Measurements from ENCODE around the gene MACROD1.

The MACROD1 gene

DNA sequence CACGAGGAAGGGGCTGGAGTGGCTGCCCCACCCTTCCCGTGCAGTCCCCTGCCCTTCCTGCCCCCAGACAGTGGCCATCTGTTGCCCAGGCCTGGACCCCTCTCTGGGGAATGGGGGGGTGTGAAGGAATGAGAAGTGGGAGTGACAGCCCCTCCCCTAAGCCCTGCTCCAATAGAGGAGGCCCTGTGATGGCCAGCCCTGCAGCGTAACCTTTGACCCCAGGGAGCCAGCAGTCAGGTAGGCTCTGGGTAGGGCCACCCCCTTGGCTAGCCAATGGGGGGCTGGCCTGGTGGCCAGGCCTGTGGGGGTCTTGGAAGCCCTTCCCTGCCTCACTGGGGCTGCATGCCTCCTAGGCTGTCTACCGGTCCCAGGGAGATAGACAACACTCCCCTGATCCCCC is 123.6 kb downstream of the MACROD1 start:
- TF ChIP-seq, protein P1, sequence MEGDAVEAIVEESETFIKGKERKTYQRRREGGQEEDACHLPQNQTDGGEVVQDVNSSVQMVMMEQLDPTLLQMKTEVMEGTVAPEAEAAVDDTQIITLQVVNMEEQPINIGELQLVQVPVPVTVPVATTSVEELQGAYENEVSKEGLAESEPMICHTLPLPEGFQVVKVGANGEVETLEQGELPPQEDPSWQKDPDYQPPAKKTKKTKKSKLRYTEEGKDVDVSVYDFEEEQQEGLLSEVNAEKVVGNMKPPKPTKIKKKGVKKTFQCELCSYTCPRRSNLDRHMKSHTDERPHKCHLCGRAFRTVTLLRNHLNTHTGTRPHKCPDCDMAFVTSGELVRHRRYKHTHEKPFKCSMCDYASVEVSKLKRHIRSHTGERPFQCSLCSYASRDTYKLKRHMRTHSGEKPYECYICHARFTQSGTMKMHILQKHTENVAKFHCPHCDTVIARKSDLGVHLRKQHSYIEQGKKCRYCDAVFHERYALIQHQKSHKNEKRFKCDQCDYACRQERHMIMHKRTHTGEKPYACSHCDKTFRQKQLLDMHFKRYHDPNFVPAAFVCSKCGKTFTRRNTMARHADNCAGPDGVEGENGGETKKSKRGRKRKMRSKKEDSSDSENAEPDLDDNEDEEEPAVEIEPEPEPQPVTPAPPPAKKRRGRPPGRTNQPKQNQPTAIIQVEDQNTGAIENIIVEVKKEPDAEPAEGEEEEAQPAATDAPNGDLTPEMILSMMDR (IDR thresholded peaks at IDR 0.05; ENCODE audit: low read depth, low read length, missing control alignments), result no peak
- no peak overlapping the region for H3K4me3 ChIP-seq (ENCODE audit: low read depth, low read length)
- no peak for DNase-seq (ENCODE audit: low read depth)

DNA sequence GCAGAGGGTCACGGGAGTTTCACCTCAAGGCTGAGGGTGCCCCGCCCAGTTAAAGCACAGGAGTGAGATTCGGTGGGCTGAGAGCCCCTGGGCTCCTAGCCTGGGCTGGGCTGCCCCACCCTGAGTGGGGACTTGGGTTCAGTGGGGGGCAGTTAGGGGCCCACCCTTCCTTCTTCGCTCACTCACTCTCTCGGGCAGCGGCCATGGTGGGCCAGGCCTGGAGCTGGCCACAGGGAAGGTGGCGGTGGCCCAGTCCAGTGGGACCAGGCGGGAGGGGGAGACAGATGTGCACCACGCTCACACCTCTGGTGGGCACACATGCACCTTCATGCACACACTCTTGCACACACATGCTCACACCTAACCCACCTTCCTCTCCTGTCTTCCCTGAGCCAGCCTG is 124.1 kb downstream of the MACROD1 start:
- TF ChIP-seq, protein P1 (IDR thresholded peaks at IDR 0.05; ENCODE audit: low read depth, low read length, missing control alignments), result no peak
- H3K4me3 ChIP-seq (ENCODE audit: low read depth, low read length), result no peak overlapping the region
- DNase-seq (ENCODE audit: low read depth), result no peak

DNA sequence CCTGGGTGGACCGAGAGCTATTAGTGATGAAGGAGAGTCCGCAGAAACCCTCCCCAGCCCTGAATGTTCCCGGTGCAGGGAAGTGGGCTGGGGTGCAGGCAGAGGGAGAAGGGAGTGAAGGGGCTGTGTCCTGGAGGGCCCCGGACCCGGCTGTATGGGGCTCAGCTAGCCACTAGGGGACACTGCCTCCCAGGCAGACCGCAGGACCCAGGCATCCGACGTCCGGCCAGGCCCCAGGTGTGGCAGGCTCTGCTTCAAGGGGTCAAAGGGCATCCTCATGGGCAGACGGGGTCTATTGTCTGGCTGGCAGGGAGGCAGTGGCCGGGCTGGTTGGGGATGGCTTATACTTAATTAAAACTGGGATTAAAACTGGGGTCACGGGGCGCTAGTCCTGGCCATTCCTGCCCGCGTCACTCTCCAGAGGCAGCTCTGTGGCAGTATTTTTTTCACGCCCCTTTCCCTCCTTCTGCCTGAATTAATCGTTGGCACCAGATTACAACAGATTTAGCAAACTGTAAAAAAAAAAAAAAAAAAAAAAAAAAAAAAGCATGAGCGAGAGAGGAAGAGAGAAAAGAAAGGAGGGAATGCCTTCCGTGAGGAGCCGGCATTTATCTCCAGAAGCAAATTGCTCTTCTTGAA is 125.1 kb downstream of the MACROD1 start:
- DNase-seq (ENCODE audit: low read depth), result no peak
- H3K4me3 ChIP-seq (ENCODE audit: low read depth, low read length), result no peak overlapping the region
- TF ChIP-seq, protein P1 (IDR thresholded peaks at IDR 0.05; ENCODE audit: low read depth, low read length, missing control alignments), result peak; percentile 38

DNA sequence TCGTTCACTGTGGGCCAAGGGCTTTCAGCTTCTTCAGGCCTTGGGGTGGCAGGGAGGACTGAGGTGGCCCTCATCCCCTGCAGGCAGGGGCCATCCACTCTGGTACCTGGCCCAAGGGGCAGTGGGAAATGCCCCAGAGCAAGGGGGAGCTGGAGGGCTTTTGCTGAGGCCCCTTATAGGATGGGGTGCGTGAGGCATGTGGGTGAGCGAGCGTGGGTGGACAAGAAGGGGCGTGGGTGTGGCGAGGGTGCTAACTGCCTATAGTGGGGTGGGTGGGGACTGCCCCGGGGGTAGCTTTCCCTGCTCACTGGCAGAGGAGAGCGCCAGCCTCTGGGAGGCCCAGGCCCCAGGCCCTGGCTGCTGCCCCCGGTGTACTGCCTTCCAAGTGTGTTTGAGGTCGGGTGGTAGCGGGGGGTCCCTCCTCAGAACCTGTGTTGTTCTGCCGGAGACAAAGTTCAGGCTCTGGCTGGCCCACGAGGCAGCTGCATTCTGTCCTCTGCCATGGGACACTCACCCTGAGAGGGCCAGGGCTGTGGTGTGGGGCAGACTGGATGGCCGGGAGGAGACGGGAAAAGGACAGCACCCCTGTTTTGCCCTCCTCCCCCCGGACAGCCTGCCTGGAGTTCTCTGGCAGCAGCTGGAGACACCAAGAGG is 126.8 kb downstream of the MACROD1 start:
- no peak overlapping the region for H3K4me3 ChIP-seq (ENCODE audit: low read depth, low read length)
- DNase-seq (ENCODE audit: low read depth), result no peak
- TF ChIP-seq, protein P1 (IDR thresholded peaks at IDR 0.05; ENCODE audit: low read depth, low read length, missing control alignments), result no peak

DNA sequence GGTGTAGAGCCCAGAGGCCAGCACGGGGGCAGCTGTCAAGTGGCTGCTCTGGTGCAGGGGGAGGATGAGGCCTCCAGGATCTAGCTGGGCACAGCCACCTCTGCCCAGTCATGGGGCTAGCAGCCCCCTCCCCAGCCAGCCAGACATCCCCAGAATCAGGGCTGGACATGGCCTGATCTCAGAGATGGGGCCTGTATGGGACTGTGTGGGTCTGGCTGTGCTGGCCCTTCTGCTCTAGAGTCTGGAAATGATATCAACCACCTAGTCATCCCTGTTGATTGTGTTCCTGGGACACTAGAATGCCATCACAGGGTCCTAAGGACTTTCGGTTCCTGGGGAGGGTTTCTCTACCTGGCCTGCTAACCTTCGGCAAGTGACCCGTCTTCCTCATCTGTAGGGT is 127.4 kb downstream of the MACROD1 start:
- TF ChIP-seq, protein P1 (IDR thresholded peaks at IDR 0.05; ENCODE audit: low read depth, low read length, missing control alignments), result no peak
- H3K4me3 ChIP-seq (ENCODE audit: low read depth, low read length), result no peak overlapping the region
- no peak for DNase-seq (ENCODE audit: low read depth)

DNA sequence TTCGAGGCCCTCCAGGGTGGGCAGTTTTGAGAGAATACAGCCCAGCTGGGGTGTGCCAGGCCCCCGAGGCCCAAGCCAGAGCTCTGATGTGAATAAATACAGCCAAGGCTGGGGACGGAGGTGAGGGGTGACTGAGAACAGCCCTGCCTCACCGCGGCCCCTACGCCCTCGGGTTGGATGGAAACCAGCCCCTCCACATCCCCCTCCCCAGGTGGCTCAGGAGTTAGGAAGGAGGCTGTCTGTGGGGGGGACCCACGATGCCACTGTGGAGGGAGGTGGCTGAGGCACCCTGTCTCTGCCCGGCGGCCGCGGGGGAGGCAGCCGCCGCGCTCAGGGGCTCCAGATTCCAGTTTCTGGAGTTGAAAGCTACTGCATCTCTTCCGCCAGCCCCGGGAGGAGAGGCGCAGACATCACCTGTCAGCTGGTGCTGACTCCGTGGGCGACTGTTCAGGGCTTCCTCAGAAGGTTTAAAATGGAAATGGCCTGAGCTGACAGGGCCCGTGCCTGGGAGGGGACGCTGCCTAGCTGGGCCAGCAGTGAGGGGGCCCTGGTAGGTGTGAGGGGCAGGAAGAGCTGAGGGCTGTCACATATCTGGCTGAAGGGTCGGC is 128.8 kb downstream of the MACROD1 start:
- no peak for DNase-seq (ENCODE audit: low read depth)
- no peak overlapping the region for H3K4me3 ChIP-seq (ENCODE audit: low read depth, low read length)
- TF ChIP-seq, protein P1 (IDR thresholded peaks at IDR 0.05; ENCODE audit: low read depth, low read length, missing control alignments), result no peak
